Measurements from ENCODE around the gene CP.
"Not testable (repeated sequence)": the region's sequence is repeated elsewhere in the genome, so short reads cannot be mapped to it uniquely, and the experiment has no call there.

The CP gene

DNA sequence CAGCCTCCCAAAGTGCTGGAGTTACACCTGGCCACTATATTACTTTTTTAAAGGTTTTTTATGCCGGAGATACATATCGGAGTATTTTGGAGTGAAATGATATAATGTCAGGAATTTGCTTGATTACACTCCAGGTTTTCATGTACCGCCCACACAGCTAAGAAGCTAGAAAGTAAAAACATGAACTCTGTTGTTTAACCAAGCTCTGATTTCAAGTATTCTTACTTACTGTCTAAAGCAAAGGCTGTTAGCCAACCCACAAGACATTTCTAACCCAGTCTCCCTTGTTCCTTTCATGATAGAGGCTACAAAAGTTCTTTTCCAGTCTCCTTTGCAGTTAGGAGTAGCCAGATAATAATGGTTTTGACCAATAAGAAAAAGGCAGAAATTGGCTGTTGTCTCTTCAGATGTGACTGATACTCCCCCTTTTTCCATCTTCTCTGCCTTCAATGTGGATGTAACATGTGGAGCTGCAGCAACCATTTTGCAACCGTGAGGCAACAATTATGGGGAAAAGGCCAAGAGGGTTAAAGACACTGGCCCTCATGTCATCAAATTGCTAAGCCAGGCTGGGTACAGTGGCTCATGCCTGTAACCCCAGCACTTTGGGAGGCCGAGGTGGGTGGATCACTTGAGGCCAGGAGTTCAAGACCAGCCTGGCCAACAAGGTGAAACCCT is 6.1 kb upstream of the CP start:
- no peak for DNase-seq (ENCODE audit: low read depth in 3 of 3)

DNA sequence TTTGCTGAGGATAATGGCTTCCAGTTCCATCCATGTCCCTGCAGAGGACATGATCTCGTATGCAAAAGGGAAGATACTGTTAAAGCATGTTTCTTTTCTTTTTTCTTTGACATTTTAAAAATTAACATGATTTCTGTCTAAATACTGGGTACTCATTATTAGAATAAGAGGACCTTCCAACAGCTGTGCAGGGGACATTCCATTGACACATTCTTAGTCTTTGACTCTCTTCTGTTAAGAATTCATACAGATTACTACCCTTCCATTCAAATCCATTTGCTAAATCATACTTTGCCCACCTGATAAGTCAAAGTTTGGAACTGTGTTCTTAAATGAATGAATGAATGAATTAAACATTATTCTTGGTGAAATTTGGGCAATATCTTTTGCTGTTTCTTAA is 5.1 kb upstream of the CP start:
- DNase-seq (ENCODE audit: low read depth in 3 of 3), result no peak

DNA sequence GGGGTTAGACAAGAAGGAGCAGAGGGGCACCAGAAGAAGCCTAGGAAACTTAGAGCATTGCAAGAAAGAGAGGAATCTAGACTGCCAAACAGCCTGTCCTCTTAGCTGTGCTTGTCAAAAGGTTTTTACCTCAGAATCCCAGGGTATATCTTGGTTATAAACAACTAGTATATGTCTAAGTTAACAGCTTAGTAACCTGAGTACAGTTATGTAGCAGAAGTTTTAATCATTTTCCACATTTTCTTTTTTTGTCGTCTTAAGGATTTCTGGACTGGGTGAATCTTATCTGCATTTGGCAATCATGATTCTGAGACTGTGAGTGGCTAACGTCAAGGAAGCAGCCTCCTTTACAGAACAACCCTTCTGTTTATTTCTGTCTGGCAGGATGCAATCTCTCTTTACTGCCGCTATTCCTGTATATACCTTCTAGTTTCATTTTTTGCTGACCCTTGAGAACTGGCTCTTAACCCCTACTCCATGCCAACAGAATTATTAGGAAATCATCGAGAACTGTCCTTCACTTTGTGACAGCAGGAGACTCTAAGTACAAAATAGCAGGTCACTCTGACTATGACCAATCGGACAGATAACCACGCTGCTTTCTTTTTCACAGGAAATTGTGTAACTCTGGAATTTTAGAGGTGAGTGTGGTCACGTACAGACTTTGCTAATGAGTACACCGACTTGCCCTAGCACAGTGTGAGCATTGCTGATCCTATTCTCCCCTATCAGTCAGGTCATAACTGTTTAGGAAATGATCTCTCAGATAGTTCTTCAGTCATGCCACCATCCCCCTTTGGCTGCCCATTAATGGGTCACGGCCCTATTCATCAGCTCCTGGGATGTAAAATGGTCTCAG is 3.3 kb upstream of the CP start:
- DNase-seq (ENCODE audit: low read depth in 3 of 3), result no peak

DNA sequence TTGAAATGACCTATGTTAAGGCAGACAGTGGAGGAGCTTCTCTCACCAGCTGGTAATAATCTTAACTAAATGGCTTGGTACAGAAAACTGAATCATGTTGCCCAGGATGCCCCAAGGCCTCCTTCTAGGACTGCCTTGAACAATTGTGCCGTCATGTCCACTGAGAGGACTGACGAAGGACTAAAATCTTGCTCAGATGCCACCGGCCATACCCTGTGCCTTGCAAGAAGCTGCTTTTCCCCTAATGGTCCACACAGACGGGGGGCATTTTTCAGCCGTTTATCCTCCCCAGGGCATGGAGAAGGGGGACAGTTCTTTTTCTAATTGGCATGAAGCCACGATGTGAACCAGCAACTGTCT is 1.8 kb upstream of the CP start:
- no peak for DNase-seq (ENCODE audit: low read depth in 3 of 3)

DNA sequence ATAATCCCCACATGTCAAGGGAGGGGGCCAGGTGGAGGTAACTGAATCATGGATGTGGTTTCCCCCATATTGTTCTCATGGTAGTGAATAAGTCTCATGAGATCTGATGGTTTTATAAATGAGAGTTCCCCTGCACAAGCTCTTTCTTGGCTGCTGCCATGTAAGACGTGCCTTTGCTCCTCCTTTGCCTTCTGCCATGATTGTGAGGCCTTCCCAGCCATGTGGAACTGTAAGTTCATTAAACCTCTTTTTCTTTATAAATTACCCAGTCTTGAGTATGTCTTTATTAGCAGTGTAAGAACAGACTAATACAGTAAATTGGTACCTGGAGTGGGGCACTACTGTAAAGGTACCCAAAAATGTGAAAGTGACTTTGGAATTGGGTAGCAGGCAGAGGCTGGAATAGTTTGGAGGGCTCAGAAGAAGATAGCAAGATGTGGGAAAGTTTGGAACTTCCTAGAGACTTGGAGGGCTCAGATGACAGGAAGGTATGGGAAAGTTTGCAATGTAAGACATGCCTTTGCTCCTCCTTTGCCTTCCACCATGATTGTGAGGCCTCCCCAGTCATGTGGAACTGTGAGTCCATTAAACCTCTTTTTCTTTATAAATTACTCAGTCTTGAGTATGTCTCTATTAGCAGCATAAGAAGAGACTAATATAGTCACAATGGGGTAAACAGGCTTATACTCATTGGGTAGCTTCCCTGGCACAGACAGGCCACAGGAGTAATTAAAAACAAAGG is 2.1 kb downstream of the CP start:
- not testable (repeated sequence) for DNase-seq (ENCODE audit: low read depth in 3 of 3)

DNA sequence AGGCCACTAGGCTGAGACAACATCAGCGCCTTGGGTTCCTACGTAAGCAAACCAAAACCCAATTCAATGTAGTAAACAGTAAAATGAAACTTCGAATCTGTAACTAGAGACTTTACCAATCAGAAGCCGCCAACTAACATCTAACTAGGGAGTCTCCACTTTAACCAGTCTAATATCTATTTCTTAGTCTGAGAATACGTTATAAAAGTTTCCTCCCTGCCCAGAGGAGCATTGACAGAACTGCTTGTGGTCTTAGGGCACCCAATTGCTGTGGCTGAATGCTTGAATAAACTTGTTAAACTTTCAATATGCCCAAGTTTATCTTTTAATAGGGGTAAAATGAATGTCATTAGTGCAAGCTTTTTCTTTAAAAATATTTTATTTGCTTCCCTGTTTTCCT is 4.3 kb downstream of the CP start:
- no peak for DNase-seq (ENCODE audit: low read depth in 3 of 3)

DNA sequence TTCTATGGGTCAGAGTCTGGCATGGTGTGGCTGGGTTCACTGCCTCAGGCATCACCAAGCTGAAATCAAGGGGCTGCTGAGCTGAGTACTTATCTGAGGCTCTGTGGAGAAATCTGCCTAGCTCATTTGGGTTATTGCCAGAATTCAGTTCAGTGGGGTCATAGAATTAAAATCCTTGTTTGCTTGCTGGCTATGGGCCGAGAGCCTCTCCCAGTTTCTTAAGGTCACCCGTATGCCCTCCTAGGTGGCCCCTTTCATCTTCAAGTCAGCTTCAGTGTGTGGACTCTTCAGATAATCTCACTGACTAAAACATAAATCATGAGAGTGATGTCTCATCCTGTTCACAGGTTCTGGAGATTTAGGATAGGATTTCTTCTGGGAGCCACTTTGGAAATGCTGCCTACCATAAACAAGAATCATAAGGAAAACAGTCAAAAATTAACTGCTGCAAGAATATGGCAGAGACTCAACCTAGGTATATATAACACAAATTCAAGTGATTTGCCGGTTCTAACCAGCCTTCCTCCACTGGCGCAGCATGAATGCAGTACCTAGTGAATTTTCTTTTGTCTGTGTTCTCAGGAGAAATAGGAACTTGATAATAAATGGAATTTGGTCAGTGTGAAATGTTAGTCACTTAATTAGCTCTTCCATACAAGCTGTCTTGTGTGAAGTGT is 5.3 kb downstream of the CP start:
- no peak for DNase-seq (ENCODE audit: low read depth in 3 of 3)

DNA sequence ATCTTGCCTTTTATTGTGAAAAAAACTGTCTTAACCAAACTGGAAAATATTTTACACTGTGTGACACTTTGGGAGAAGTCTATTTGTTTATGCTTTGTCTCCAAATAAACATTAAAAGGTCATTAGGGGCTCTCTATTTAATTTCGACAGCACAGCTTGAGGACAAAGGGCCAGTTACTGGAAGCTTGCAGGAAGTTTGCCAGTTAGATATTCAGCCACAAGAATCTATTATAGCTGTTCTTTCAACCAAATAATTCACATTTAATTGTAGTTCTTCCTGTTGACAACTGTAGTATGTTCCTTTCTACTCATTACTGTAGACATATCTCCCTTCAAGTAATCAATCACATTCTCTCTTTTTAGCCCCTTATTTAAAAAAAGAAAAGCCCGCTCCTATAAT is 6.1 kb downstream of the CP start:
- DNase-seq (ENCODE audit: low read depth in 3 of 3), result no peak

DNA sequence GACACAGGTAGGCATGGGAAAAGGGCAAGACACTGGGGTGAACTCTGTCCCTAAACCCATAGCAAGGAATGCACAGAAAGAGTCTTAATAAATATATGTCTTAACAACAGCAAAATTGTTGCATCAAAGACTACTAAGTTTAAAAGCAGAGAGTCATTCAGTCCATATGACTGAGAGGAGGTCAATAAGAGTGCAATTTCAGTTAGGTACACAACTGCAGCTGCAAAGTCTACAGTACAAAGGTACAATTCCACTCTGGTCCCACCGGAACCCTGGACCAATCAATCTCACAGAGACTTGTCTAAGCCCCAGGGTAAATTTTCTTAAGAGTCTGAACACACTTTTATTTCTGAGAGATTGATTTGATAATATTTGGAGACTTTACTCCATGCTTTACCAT is 6.9 kb downstream of the CP start:
- no peak for DNase-seq (ENCODE audit: low read depth in 3 of 3)

DNA sequence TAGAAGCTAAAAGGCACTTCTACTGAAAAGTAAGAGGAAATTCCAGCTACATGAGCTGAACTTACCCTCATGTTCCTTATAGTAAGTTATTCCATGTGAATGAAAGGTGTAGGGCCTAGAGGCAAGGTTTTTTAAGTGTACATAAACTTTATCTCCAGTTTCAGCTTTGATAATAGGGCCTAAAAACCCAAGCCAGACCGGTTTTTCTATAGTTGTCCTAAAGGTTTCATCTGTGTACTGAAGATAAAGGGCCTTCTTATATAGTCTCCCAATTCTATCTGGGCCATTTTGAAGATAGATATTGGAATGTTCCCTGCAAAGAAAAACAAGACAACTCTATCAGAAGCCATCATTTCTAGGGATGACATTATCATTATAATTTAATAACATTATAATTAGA is 9.2 kb downstream of the CP start:
- DNase-seq (ENCODE audit: low read depth in 3 of 3), result no peak

DNA sequence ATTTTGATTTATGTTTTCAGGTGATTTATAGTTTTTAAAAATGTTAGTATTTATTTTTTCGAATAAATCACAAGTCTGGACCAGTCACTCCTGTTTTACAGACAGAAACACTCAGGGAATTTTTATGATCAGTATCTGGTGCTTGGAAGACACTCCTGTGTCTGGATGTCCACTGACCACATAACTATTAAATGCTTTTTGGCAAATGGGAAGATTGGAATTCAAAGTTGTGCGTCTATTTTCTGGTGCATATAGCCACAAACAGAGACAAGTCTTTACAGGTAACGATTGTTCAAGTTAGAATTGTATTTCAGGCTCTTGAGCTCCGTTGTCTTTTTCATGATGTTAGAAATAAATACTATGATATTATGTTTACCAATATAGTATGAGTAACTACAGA is 12.2 kb downstream of the CP start:
- no peak for DNase-seq (ENCODE audit: low read depth in 3 of 3)

DNA sequence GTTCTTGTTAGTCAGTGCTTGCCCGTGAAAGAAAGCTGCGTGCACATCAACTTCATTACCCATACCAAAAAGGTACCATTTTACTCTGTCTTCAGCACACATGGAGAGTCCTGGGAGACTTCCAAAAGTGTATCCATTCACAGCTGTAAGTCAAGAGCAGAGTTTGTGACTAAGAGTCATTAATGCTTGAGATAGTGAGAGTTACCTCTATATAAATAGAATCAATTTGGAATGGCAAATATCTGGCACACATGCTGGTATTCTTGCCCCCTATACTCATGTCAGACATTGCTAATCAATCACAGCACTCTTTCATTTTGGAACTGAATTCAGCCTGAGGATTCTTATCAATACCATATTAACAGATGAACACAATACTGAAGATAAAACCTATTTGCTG is 14.2 kb downstream of the CP start:
- no peak for DNase-seq (ENCODE audit: low read depth in 3 of 3)

DNA sequence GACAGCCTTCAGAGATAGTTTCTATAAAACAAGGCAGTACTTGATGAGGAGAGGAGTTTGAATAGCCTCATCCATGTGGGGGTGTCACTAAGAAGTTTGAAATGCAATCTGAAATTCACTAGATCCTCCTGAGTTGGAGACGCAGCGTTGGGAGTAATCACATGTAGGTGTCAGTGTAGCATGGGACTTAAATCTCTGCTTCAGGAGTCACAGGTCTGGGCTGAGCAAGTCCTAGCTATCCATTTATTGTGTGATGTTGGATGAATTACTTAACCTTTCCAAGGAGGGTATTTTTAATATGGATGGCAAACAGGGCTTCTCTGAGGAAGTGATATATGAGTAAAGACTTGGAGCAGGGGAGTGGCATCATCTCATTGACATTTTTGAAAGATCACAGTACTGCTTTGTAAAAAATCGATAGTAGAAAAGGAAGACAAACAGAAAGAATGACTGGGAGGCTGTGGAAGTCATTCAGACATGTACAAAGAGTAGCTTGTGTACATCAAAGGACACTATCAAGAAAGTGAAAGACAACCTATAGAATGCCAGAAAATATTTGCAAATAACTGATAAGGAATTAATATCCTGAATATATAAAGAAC is 17.1 kb downstream of the CP start:
- DNase-seq (ENCODE audit: low read depth in 3 of 3), result no peak

DNA sequence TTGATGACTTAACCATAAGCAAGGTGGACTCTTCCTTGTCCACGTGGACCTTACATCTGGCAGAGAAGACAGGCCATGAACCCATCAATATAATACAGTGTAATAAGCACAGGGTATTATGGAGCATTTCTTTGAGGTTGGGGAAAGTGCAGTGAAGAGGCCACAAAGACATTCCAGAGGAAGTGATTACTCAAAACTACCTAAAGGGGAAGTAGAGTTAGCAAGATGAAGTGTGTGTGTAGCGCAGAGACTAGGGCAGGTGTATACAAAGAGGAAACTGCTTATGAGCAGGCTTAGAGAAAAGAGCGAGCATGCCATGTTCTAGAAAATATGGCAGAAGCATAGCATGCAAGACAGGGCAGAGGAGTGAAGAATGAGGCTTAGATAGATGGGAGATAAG is 17.9 kb downstream of the CP start:
- DNase-seq (ENCODE audit: low read depth in 3 of 3), result no peak

DNA sequence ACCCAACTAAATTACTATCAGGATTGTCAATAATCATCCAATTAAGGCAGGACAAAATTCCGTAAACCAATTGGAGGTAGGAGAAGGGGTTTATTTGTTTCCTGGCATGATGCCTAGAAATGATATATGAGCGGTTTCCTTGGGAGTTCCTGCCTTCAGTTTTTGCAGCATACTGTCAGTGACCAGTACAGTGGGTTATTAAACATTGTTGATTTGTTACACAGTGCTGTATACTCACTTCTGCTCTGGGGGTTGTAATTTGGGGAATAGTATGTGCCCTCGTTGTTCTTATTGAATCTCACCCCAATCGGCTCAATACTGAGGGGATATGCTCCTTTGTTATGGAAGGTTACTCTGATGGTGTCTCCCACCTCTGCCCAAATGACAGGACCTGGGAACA is 22.2 kb downstream of the CP start:
- DNase-seq (ENCODE audit: low read depth in 3 of 3), result no peak

DNA sequence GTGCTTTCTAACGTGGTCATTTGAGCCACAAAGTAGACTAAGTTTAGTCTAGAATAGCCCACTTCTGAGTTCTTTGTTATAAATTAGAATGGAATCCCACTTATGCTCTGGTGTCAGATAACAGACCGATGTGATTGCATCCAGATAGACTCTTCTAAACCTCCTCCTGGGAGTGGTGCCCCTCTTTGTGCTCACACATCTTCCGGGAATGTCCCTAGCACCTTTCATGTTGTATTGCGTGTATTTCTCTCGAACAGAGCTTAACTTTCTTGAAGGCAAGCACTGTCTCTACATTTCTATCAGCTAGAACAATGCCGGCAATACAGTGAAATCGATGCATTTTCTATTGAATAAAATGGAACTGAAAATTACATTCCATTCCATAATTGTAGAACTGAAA is 23.0 kb downstream of the CP start:
- no peak for DNase-seq (ENCODE audit: low read depth in 3 of 3)

DNA sequence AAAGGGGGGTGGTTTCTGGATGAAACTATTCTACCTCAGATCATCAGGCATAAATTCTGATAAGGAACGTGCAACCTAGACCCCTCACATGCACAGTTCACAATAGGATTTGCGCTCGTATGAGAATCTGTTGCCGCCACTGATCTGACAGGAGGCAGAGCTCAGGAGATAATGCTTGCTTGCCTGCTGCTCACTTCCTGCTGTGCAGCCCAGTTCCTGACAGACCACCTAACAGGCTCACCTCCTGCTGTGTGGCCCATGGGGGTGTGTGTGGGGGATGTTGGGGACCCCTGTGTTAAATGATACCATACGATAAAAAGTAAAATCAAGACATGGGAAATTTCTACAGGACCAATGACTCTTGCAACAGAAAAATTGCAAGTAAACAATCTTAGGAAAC is 24.0 kb downstream of the CP start:
- no peak for DNase-seq (ENCODE audit: low read depth in 3 of 3)

DNA sequence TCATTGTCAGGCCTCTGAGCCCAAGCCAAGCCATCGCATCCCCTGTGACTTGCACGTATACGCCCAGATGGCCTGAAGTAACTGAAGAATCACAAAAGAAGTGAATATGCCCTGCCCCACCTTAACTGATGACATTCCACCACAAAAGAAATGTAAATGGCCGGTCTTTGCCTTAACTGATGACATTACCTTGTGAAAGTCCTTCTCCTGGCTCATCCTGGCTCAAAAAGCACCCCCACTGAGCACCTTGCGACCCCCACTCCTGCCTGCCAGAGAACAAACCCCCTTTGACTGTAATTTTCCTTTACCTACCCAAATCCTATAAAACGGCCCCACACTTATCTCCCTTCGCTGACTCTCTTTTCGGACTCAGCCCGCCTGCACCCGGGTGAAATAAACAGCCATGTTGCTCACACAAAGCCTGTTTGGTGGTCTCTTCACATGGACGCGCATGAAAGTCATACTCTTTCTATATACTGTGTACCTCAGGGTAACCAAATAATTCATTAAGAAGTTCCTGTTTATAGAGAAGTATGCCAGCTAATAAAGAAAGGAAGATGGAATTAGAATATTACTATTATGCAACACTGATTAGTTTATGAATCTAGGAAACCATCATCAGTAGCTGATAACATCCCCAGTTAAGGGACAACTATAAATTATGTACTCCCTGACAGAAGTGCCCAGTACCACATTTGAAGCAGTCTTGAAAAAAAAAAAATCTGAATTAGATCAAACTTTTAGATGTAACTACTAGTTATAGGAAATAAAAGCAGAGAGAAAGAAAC is 24.6 kb downstream of the CP start:
- DNase-seq (ENCODE audit: low read depth in 3 of 3), result not testable (repeated sequence)

DNA sequence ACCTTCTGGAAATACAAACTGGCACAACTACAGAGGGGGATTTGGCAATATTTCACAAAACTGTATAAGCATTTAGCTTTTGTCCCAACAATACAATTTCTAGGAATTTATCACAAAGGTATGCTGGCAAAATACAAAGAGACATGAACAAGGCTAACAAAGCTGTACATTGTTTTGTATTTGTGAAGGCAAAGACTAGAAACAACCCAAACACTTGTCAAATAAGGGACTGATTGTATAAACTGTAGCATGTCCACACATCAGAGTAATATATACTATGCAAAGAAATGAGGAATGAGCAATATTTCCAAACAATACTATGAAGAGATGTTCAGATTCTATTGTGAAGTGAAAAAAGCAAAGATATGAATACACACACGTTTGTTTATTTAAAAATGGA is 26.4 kb downstream of the CP start:
- DNase-seq (ENCODE audit: low read depth in 3 of 3), result no peak

DNA sequence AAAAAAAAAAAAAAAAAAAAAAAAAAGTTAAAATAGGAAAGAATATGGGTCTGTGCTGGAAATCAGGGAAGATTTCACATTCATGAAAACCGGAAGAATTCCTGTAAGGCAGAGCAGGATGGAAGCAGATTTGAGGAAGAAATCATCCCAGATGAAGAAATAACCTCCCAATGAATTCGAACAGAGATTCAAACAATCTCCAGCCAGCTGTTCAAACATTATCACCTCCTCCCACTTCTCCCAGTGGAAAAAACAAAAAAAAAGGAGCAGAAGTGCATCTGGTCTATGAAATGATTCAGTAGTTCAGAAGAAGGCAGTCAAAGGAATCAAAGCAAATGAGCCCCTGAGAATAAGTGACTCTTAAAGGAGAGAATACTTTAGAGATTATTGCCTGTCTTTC is 33.1 kb downstream of the CP start:
- DNase-seq (ENCODE audit: low read depth in 3 of 3), result no peak

DNA sequence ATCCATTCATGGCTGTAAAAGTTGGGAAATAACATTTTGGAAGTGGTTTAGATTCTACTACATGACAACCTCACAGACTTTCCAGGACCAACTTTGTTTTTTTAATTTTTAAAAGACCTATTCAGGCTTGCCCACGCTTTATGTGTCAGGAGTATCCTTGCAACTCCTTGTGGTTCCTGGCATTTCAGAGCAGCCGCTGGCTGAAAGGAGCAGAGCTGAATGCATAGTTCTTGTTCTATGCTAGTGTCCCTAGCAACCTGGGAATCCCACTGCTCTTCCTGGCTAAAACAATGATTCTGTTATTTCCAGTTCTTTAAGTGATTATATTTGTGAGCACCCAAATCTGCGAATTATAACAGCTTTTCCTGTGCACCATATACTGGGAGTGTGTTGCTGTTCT is 34.9 kb downstream of the CP start:
- no peak for DNase-seq (ENCODE audit: low read depth in 3 of 3)
